ENCODE results near the gene CYB561. TPM values are rescaled to one million over a fixed set of nuclear protein-coding genes. Genes with fewer than 3 reads are reported as not detected.

Gene CYB561
- total RNA-seq, 1 experiment from 2014 or later = 20.7 TPM

DNA sequence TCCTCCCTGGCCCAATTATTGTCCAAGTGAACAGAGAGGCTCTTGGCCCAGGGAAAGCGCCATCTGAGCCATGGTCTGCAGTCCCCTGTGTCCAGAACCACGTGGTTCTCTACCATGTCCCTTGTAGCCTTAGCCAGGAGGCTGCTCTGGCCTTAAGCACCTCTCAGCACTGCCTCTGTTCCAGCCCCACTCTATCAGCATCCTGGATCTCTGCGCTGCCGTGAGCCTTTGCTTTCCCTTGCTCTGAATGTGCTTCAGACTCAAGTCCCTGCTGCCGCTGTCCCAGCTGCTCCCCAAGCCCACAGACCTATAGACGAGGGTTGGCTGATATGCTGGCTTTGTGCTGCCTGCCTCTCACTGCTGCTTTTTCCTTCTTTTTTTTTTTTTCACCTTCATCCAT is 33.9 kb downstream of the CYB561 start:
- Histone ChIP-seq H3K14ac (ENCODE audit: insufficient read depth, low read length) (no peak overlapping the region), H3K4ac (ENCODE audit: low read depth, low read length) (no peak overlapping the region), H4K5ac (ENCODE audit: insufficient read length, low read depth, low read length) (no peak overlapping the region), H4K8ac (replicated peaks; ENCODE audit: insufficient read length, low read depth, low read length) (no peak overlapping the region), H2BK5ac (ENCODE audit: insufficient read length, low read length) (no peak overlapping the region), H3K27me3 (ENCODE audit: insufficient read depth, low read length) (no peaks in the 10 kb centered on the region), H4K20me1 (ENCODE audit: control insufficient read depth, insufficient read depth, insufficient read length) (no peaks in the 10 kb centered on the region), H3K23ac (ENCODE audit: insufficient read length, low read depth, low read length) (no peak overlapping the region), H3K4me2 (ENCODE audit: insufficient read depth, insufficient read length, low read length) (no peak overlapping the region), H3K9ac (ENCODE audit: extremely low read depth, insufficient read length, low read length) (no peak overlapping the region), H2BK12ac (ENCODE audit: insufficient read length, low read depth, low read length) (no peak overlapping the region), H4K91ac (ENCODE audit: insufficient read length, low read depth, low read length) (no peak overlapping the region), H2BK120ac (ENCODE audit: low read depth, low read length, poor library complexity, severe bottlenecking) (no peak overlapping the region), H2BK15ac (ENCODE audit: low read depth, low read length) (no peak overlapping the region), H3K79me1 (ENCODE audit: insufficient read depth, low read depth, low read length, poor library complexity, severe bottlenecking) (no peaks in the 10 kb centered on the region), H3K4me1 (ENCODE audit: insufficient read depth, low read length) (no peaks in the 10 kb centered on the region; the same call in 1 of the 2 replicates), H2BK20ac (ENCODE audit: low read depth, low read length, poor library complexity, severe bottlenecking) (no peak overlapping the region), H3K79me2 (ENCODE audit: insufficient read depth, low read length) (no peaks in the 10 kb centered on the region), H3K56ac (ENCODE audit: insufficient read length, low read depth, low read length) (no peak overlapping the region), H3K23me2 (ENCODE audit: insufficient read length, low read depth, low read length, poor library complexity, severe bottlenecking) (no peaks in the 10 kb centered on the region), H3K27ac (ENCODE audit: insufficient read length, low read depth, low read length) (no peak overlapping the region), H3K18ac (ENCODE audit: insufficient read length, low read depth, low read length) (no peak overlapping the region), H3T11ph (ENCODE audit: low read length) (no peak overlapping the region), H2AK5ac (ENCODE audit: insufficient read length, low read length) (no peak overlapping the region), H3K9me3 (ENCODE audit: control insufficient read depth, low read depth, low read length) (no peaks in the 10 kb centered on the region), H2AFZ (ENCODE audit: low read length) (no peak overlapping the region)
- peak overlapping the region in 1 of 3 experiments; percentile 14; a peak in 2 of 7 replicates for H3K27ac Mint-ChIP-seq
- no peaks in the 10 kb centered on the region; a peak in 1 of 7 replicates for H3K36me3 Mint-ChIP-seq (ENCODE audit: insufficient read depth in 1 of 3, low read depth in 3 of 3)
- H3K4me3 Mint-ChIP-seq = no peak overlapping the region
- no peaks in the 10 kb centered on the region for H3K27me3 Mint-ChIP-seq (ENCODE audit: low read depth)
- no peaks in the 10 kb centered on the region for H3K4me1 Mint-ChIP-seq
- no peak for DNase-seq
- TF ChIP-seq, protein P1, sequence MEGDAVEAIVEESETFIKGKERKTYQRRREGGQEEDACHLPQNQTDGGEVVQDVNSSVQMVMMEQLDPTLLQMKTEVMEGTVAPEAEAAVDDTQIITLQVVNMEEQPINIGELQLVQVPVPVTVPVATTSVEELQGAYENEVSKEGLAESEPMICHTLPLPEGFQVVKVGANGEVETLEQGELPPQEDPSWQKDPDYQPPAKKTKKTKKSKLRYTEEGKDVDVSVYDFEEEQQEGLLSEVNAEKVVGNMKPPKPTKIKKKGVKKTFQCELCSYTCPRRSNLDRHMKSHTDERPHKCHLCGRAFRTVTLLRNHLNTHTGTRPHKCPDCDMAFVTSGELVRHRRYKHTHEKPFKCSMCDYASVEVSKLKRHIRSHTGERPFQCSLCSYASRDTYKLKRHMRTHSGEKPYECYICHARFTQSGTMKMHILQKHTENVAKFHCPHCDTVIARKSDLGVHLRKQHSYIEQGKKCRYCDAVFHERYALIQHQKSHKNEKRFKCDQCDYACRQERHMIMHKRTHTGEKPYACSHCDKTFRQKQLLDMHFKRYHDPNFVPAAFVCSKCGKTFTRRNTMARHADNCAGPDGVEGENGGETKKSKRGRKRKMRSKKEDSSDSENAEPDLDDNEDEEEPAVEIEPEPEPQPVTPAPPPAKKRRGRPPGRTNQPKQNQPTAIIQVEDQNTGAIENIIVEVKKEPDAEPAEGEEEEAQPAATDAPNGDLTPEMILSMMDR (conservative IDR thresholded peaks at IDR 0.05) = no peak
- no peaks in the 10 kb centered on the region for H3K9me3 Mint-ChIP-seq
- no CpG with 5 or more reads among the region's 6 CpGs for WGBS (ENCODE audit: extremely low coverage, insufficient read length, low lambda C conversion rate)

Data from H9 (cell line).